ACC112 (cell line): ENCODE results near the gene METTL1.
A peak's percentile ranks its signal among the peaks of the same experiment; 100 is the strongest.

ENCODE experiments used
- H2AFZ ChIP-seq: fragments of 200-600 bp; sonication (generic); one replicate; pipeline ENCODE4 v1.6.0; 2017; ENCODE audit warnings: antibody characterized with exemption, low read length; ENCODE audit not compliant: unreplicated experiment
- H3K27ac ChIP-seq: fragments of 200-600 bp; sonication (generic); 2 replicates; pipeline ENCODE4 v1.5.1; 2014; ENCODE audit warnings: low read depth, mild to moderate bottlenecking, antibody characterized with exemption, low read length, moderate library complexity
- H3K27me3 ChIP-seq: fragments of 200-600 bp; sonication (generic); 2 replicates; pipeline ENCODE4 v1.6.1; 2014; ENCODE audit warnings: mild to moderate bottlenecking, antibody characterized with exemption, low read length, moderate library complexity, mixed read lengths; ENCODE audit not compliant: insufficient read depth
- H3K36me3 ChIP-seq: fragments of 200-600 bp; sonication (generic); 2 replicates; pipeline ENCODE4 v1.6.1; 2016; ENCODE audit warnings: mild to moderate bottlenecking, antibody characterized with exemption, low read length, moderate library complexity, mixed read lengths; ENCODE audit not compliant: insufficient read depth
- H3K4me1 ChIP-seq: fragments of 200-600 bp; sonication (generic); one replicate; pipeline ENCODE4 v1.6.1; 2016; ENCODE audit warnings: low read length, mixed read lengths; ENCODE audit not compliant: insufficient read depth, unreplicated experiment, control insufficient read depth
- H3K4me3 ChIP-seq: fragments of 200-600 bp; sonication (generic); 2 replicates; pipeline ENCODE4 v1.5.1; 2014; ENCODE audit warnings: mild to moderate bottlenecking, low read depth, low read length
- H3K79me2 ChIP-seq: fragments of 200-600 bp; sonication (generic); one replicate; pipeline ENCODE4 v1.6.0; 2016; ENCODE audit warnings: low read length; ENCODE audit not compliant: control insufficient read depth, unreplicated experiment, insufficient read depth

Gene METTL1

GRCh38 chr12:57744194-57744776, 27.6 kb downstream of the METTL1 start:
- Histone ChIP-seq H3K27ac (peak overlapping the region; percentile 88), H3K4me1 (no peaks in the 10 kb centered on the region), H3K36me3 (peaks cover 20% of the 10 kb centered on the region; the same call in 1 of the 2 replicates), H3K4me3 (peak overlapping the region; percentile 96), H2AFZ (no peak overlapping the region), H3K79me2 (peaks cover 3% of the 10 kb centered on the region), H3K27me3 (peaks cover 20% of the 10 kb centered on the region)

- Histone ChIP-seq H2AFZ (no peak overlapping the region), H3K27me3 (peaks cover 26% of the 10 kb centered on the region), H3K79me2 (no peaks in the 10 kb centered on the region), H3K27ac (no peak overlapping the region), H3K4me1 (no peaks in the 10 kb centered on the region), H3K36me3 (peaks cover 17% of the 10 kb centered on the region; the same call in 1 of the 2 replicates), H3K4me3 (no peak overlapping the region)
Observed at GRCh38 chr12:57743769-57744168, 28.1 kb downstream of the METTL1 start.

- Histone ChIP-seq H3K27ac (no peak overlapping the region), H3K27me3 (peaks cover 42% of the 10 kb centered on the region), H3K79me2 (no peaks in the 10 kb centered on the region), H3K36me3 (peaks cover 9% of the 10 kb centered on the region; the same call in 1 of the 2 replicates), H3K4me3 (no peak overlapping the region), H2AFZ (no peak overlapping the region), H3K4me1 (peaks cover 6% of the 10 kb centered on the region)
Observed at GRCh38 chr12:57741844-57742738, 29.8 kb downstream of the METTL1 start.

- Histone ChIP-seq H2AFZ (no peak overlapping the region), H3K27ac (no peak overlapping the region), H3K36me3 (peaks cover 6% of the 10 kb centered on the region; the same call in 1 of the 2 replicates), H3K27me3 (peaks cover 49% of the 10 kb centered on the region), H3K4me3 (no peak overlapping the region), H3K79me2 (no peaks in the 10 kb centered on the region), H3K4me1 (peaks cover 10% of the 10 kb centered on the region)
Observed at GRCh38 chr12:57741413-57741789, 30.5 kb downstream of the METTL1 start.

GRCh38 chr12:57740656-57741412, 31.1 kb downstream of the METTL1 start:
- H3K27ac ChIP-seq = no peak overlapping the region

GRCh38 chr12:57739914-57740538, 31.9 kb downstream of the METTL1 start:
- H3K27me3 ChIP-seq = peaks cover 61% of the 10 kb centered on the region

More at GRCh38 chr12:57740656-57741412, 31.1 kb downstream of the METTL1 start:
- Histone ChIP-seq H3K4me1 (peaks cover 11% of the 10 kb centered on the region), H3K36me3 (0 out of 2 replicates have a peak, but pooled peaks cover under 1% of the 10 kb centered on the region), H3K4me3 (no peak overlapping the region), H3K79me2 (no peaks in the 10 kb centered on the region), H3K27me3 (peaks cover 54% of the 10 kb centered on the region), H2AFZ (no peak overlapping the region)

GRCh38 chr12:57739387-57739786, 32.5 kb downstream of the METTL1 start:
- no peak overlapping the region for H3K4me3 ChIP-seq
- no peaks in the 10 kb centered on the region for H3K36me3 ChIP-seq
- H3K4me1 ChIP-seq = peaks cover 14% of the 10 kb centered on the region
- no peak overlapping the region for H2AFZ ChIP-seq
- no peak overlapping the region for H3K27ac ChIP-seq
- peaks cover 67% of the 10 kb centered on the region for H3K27me3 ChIP-seq
- H3K79me2 ChIP-seq = no peaks in the 10 kb centered on the region

More at GRCh38 chr12:57739914-57740538, 31.9 kb downstream of the METTL1 start:
- no peak overlapping the region for H2AFZ ChIP-seq
- H3K4me1 ChIP-seq = peaks cover 14% of the 10 kb centered on the region
- no peaks in the 10 kb centered on the region for H3K79me2 ChIP-seq
- no peak overlapping the region for H3K4me3 ChIP-seq
- no peaks in the 10 kb centered on the region for H3K36me3 ChIP-seq
- no peak overlapping the region for H3K27ac ChIP-seq

GRCh38 chr12:57738661-57739237, 33.2 kb downstream of the METTL1 start, which contains the start of gene AGAP2:
Gene AGAP2, minus strand, starts transcription at chr12:57738742. Its CDS starts 496 bp downstream, at chr12:57738246.
- peak within 1 kb of the TSS; percentile 68 for H3K4me3 ChIP-seq
- peaks cover 74% of the 10 kb centered on the region for H3K27me3 ChIP-seq
- H3K27ac ChIP-seq = no peak within 1 kb of the TSS
- H3K36me3 ChIP-seq = no peaks in the 10 kb centered on the region
- H2AFZ ChIP-seq = peak within 1 kb of the TSS; percentile 67
- H3K79me2 ChIP-seq = no peaks in the 10 kb centered on the region
- H3K4me1 ChIP-seq = peaks cover 14% of the 10 kb centered on the region

- Histone ChIP-seq H3K27me3 (peaks cover 74% of the 10 kb centered on the region), H3K36me3 (no peaks in the 10 kb centered on the region), H2AFZ (peak overlapping the region; percentile 67), H3K4me1 (peaks cover 14% of the 10 kb centered on the region), H3K4me3 (peak overlapping the region; percentile 68), H3K79me2 (no peaks in the 10 kb centered on the region), H3K27ac (no peak overlapping the region)
Observed at GRCh38 chr12:57737467-57738460, 34.1 kb downstream of the METTL1 start.
